IMR-90 (cell line): ENCODE data around the gene KCNT2. TPM values are rescaled to one million over a fixed set of nuclear protein-coding genes. Genes with fewer than 3 reads are reported as not detected.

ENCODE experiments used
- ATAC-seq: fragments of 200-7000 bp; cut with Tn5 transposase; 2 replicates; pipeline ENCODE4 v1.9.1; 2020; ENCODE audit warnings: low read depth, mild to moderate bottlenecking, moderate library complexity
- BruUV-seq: library from RNA; stranded (reverse); fragments of 400-500 nt; replicated peaks from 2 replicates; lab custom pipeline; 2021; lab: Mats Ljungman, UMichigan
- CTCF ChIA-PET: fragments of 300-600 bp; formaldehyde crosslinking; extraction: SDS; loops from one replicate; lab custom pipeline; 2021; ENCODE audit warnings: antibody characterized with exemption; lab: Yijun Ruan, JAX
- POLR2A ChIA-PET: fragments of 300-600 bp; sonication (Branson Sonifier 250); formaldehyde crosslinking; loops from one replicate; lab custom pipeline; 2022; ENCODE audit warnings: antibody characterized with exemption; ENCODE audit not compliant: unreplicated experiment; lab: Charles Lee
- DNase-seq: peaks from one replicate; pipeline ENCODE4 v3.0.0; 2013
- H2AFZ ChIP-seq: replicated peaks from 2 replicates; pipeline ENCODE3; 2013; ENCODE audit warnings: low read length, mild to moderate bottlenecking; ENCODE audit not compliant: poor library complexity
- H2AK5ac ChIP-seq: 2 replicates; pipeline ENCODE4 v1.6.1; 2013; ENCODE audit warnings: low read depth, low read length, inconsistent platforms
- H2AK9ac ChIP-seq: replicated peaks from 2 replicates; pipeline ENCODE3; 2013; ENCODE audit warnings: mild to moderate bottlenecking, low read depth, low read length, moderate library complexity; ENCODE audit not compliant: poor library complexity
- H2BK120ac ChIP-seq: 2 replicates; pipeline ENCODE4 v1.6.1; 2013; ENCODE audit warnings: low read depth, low read length, inconsistent platforms
- H2BK15ac ChIP-seq: 3 replicates; pipeline ENCODE4 v1.6.1; 2013; ENCODE audit warnings: low read depth, low read length, inconsistent platforms
- H2BK20ac ChIP-seq: 2 replicates; pipeline ENCODE4 v1.6.1; 2013; ENCODE audit warnings: low read depth, mild to moderate bottlenecking, inconsistent platforms, low read length, moderate library complexity
- H2BK5ac ChIP-seq: 2 replicates; pipeline ENCODE4 v1.6.1; 2013; ENCODE audit warnings: mild to moderate bottlenecking, low read depth, low read length, inconsistent platforms; ENCODE audit not compliant: poor library complexity, severe bottlenecking
- H3K14ac ChIP-seq: replicated peaks from 2 replicates; pipeline ENCODE4 v1.6.1; 2013; ENCODE audit warnings: low read depth, low read length, inconsistent platforms
- H3K18ac ChIP-seq: 2 replicates; pipeline ENCODE4 v1.6.1; 2013; ENCODE audit warnings: low read depth, low read length, control low read depth
- H3K23ac ChIP-seq: 2 replicates; pipeline ENCODE4 v1.6.1; 2013; ENCODE audit warnings: low read depth, low read length, inconsistent platforms
- H3K27ac ChIP-seq: 2 replicates; pipeline ENCODE4 v1.5.1; 2013; ENCODE audit warnings: mild to moderate bottlenecking, control low read depth, low read length; ENCODE audit not compliant: insufficient read depth
- H3K27me3 ChIP-seq: 2 replicates; pipeline ENCODE4 v1.6.1; 2013; ENCODE audit warnings: low read length; ENCODE audit not compliant: control insufficient read depth, insufficient read depth
- H3K36me3 ChIP-seq: 2 replicates; pipeline ENCODE4 v1.6.1; 2013; ENCODE audit warnings: low read length, mixed read lengths; ENCODE audit not compliant: control insufficient read depth, insufficient read depth
- H3K4ac ChIP-seq: 2 replicates; pipeline ENCODE4 v1.6.1; 2013; ENCODE audit warnings: low read depth, low read length, inconsistent platforms
- H3K4me1 ChIP-seq: 2 replicates; pipeline ENCODE4 v1.6.1; 2013; ENCODE audit warnings: low read length, mixed read lengths; ENCODE audit not compliant: control insufficient read depth, insufficient read depth
- H3K4me2 ChIP-seq: 2 replicates; pipeline ENCODE4 v1.6.1; 2013; ENCODE audit warnings: low read depth, mild to moderate bottlenecking, control low read depth, low read length, moderate library complexity
- H3K4me3 ChIP-seq: 2 replicates; pipeline ENCODE4 v1.5.1; 2013; ENCODE audit warnings: low read depth, mild to moderate bottlenecking, control low read depth, low read length, moderate library complexity; ENCODE audit not compliant: insufficient read depth
- H3K56ac ChIP-seq: 2 replicates; pipeline ENCODE4 v1.6.1; 2013; ENCODE audit warnings: low read length, inconsistent platforms; ENCODE audit not compliant: insufficient read depth; ENCODE audit errors: extremely low read depth
- H3K79me1 ChIP-seq, 2 experiments: 2 replicates each; pipeline ENCODE4 v1.6.1; 2013; ENCODE audit warnings: low read length in 2 of 2, inconsistent platforms in 1 of 2, low read depth in 1 of 2
- H3K9ac ChIP-seq: 2 replicates; pipeline ENCODE4 v1.6.1; 2013; ENCODE audit warnings: low read depth, low read length, control low read depth
- H3K9me1 ChIP-seq: 2 replicates; pipeline ENCODE4 v1.6.1; 2013; ENCODE audit warnings: low read length, inconsistent platforms; ENCODE audit not compliant: insufficient read depth
- H3K9me3 ChIP-seq: 2 replicates; pipeline ENCODE4 v1.6.1; 2013; ENCODE audit warnings: low read length; ENCODE audit not compliant: control insufficient read depth, insufficient read depth
- H4K20me1 ChIP-seq: 2 replicates; pipeline ENCODE4 v1.6.1; 2013; ENCODE audit warnings: low read length, inconsistent platforms; ENCODE audit not compliant: insufficient read depth
- H4K5ac ChIP-seq: 2 replicates; pipeline ENCODE4 v1.6.1; 2013; ENCODE audit warnings: mild to moderate bottlenecking, low read depth, low read length, control low read depth
- H4K8ac ChIP-seq, 2 experiments: 2 replicates each; pipeline ENCODE4 v1.6.1; 2013; ENCODE audit warnings: low read depth in 2 of 2, low read length in 2 of 2, control low read depth in 1 of 2, inconsistent platforms in 1 of 2
- H4K91ac ChIP-seq: 2 replicates; pipeline ENCODE4 v1.6.1; 2013; ENCODE audit warnings: low read depth, low read length, inconsistent platforms; ENCODE audit not compliant: insufficient read depth
- BHLHE40 ChIP-seq: fragments of 150-350 bp; IDR thresholded peaks from 2 replicates; pipeline ENCODE4 v1.6.1; 2016; ENCODE audit warnings: mild to moderate bottlenecking, low read depth, low read length
- CEBPB ChIP-seq: IDR thresholded peaks from 2 replicates; pipeline ENCODE4 v1.6.1; 2012; ENCODE audit warnings: low read depth, low read length, improper control_type of control experiment
- CHD1 ChIP-seq: IDR thresholded peaks from 2 replicates; pipeline ENCODE4 v1.6.1; 2012; ENCODE audit warnings: low read depth, low read length, improper control_type of control experiment
- ELK1 ChIP-seq: fragments of 150-350 bp; IDR thresholded peaks from 2 replicates; pipeline ENCODE4 v1.6.1; 2016; ENCODE audit warnings: low read depth, mild to moderate bottlenecking, low read length, moderate library complexity, borderline replicate concordance
- FOS ChIP-seq: fragments of 150-350 bp; IDR thresholded peaks from 2 replicates; pipeline ENCODE4 v1.6.1; 2016; ENCODE audit warnings: low read depth, low read length
- MAFK ChIP-seq: IDR thresholded peaks from 2 replicates; pipeline ENCODE4 v1.6.1; 2012; ENCODE audit warnings: low read depth, low read length, improper control_type of control experiment
- MXI1 ChIP-seq: IDR thresholded peaks from 2 replicates; pipeline ENCODE4 v1.6.1; 2012; ENCODE audit warnings: low read depth, mild to moderate bottlenecking, low read length, moderate library complexity, borderline replicate concordance
- RAD21 ChIP-seq: IDR thresholded peaks from 2 replicates; pipeline ENCODE4 v1.6.1; 2012; ENCODE audit warnings: low read length, improper control_type of control experiment
- USF2 ChIP-seq: fragments of 150-350 bp; IDR thresholded peaks from 2 replicates; pipeline ENCODE4 v1.6.1; 2017; ENCODE audit warnings: mild to moderate bottlenecking, antibody characterized with exemption, low read length, low read depth
- WGBS, 2 experiments: methylation state at CpG; one replicate each; pipeline versions ENCODE4 v1.1.5 to v1.1.7; 2013; ENCODE audit warnings: missing lambda C conversion rate in 2 of 2; ENCODE audit not compliant: insufficient read length in 1 of 2; ENCODE audit errors: extremely low coverage in 2 of 2; 5-methylcytosine and 5-hydroxymethylcytosine counted together
- dilution Hi-C: fragments of 300-500 bp; cut with HindIII; formaldehyde crosslinking; loops from one replicate; pipeline ENCODE4 v1.14.3; 2018; ENCODE audit warnings: low sequenced_read_pairs; ENCODE audit not compliant: unreplicated experiment
- in situ Hi-C: fragments of 300-500 bp; cut with MboI; formaldehyde crosslinking; loops from 3 replicates; pipeline ENCODE4 v1.14.3; 2019; ENCODE audit warnings: low sequenced_read_pairs, inconsistent platforms, mixed read lengths
- intact Hi-C: fragments of 100-400 bp; cut with micrococcal nuclease; formaldehyde crosslinking; loops from 2 replicates; pipeline ENCODE4 v1.10.0; 2022
- polyA plus RNA-seq, 3 experiments: library from polyadenylated mRNA; depleted of rRNA; stranded (reverse); fragments of >200 nt; gene quantifications; 2 replicates each; pipeline ENCODE4 v1.2.3, GENCODE V29; 2012; ENCODE audit warnings: low replicate concordance in 1 of 3
- total RNA-seq: library from RNA; depleted of rRNA; stranded (reverse); fragments of >200 nt; gene quantifications from 2 replicates; pipeline ENCODE4 v1.2.3, GENCODE V29; 2012

The KCNT2 gene
- total and polyA plus RNA-seq, 2 of the 4 experiments (the other 2 are of a cell fraction) = 0.22 to 0.72 TPM

- Histone ChIP-seq H3K27me3 (no peaks in the 10 kb centered on the region), H2AK5ac (no peak overlapping the region), H3K79me1 (no peaks in the 10 kb centered on the region), H4K8ac (no peak overlapping the region), H3K56ac (no peak overlapping the region), H2AK9ac (no peak overlapping the region), H3K9ac (no peak overlapping the region), H4K20me1 (no peaks in the 10 kb centered on the region), H4K5ac (no peak overlapping the region), H2BK5ac (no peak overlapping the region), H2AFZ (no peak overlapping the region), H4K91ac (no peak overlapping the region), H3K4ac (no peak overlapping the region), H3K36me3 (no peaks in the 10 kb centered on the region), H3K9me1 (no peaks in the 10 kb centered on the region), H2BK15ac (no peak overlapping the region), H3K9me3 (no peaks in the 10 kb centered on the region), H3K18ac (no peak overlapping the region), H2BK120ac (no peak overlapping the region), H3K23ac (no peak overlapping the region), H3K4me1 (no peaks in the 10 kb centered on the region), H2BK20ac (no peak overlapping the region), H3K4me2 (no peak overlapping the region), H3K4me3 (no peak overlapping the region), H3K14ac (no peak overlapping the region), H3K27ac (no peak overlapping the region)
- in situ Hi-C loops (no loop called here), dilution Hi-C loops (no loop called here), intact Hi-C loops (no loop called here)
- WGBS, 2 experiments = no CpG with 5 or more reads among the region's 3 CpGs
- DNase-seq (no peak), ATAC-seq (no peak)
- no TSS peak for BruUV-seq
- ChIA-PET POLR2A (no interaction called here), CTCF (no interaction called here)
- TF ChIP-seq MXI1 (no peak), CEBPB (no peak), RAD21 (no peak), MAFK (no peak), CHD1 (no peak), ELK1 (no peak), FOS (no peak), USF2 (no peak), BHLHE40 (no peak)
These were observed 17.3 kb downstream of the KCNT2 start for GRCh38 chr1:196590959-196591358.
